HG03045 (cell line): Measurements from ENCODE around the gene HOXD4.

ENCODE experiments used
- ATAC-seq: cut with Tn5 transposase; IDR thresholded peaks from one replicate; pipeline ENCODE4 v1.9.1; 2021; ENCODE audit warnings: mild to moderate bottlenecking, moderate library complexity; ENCODE audit not compliant: unreplicated experiment

Gene HOXD4

GRCh38 chr2:176114120-176114929, 37.0 kb upstream of the HOXD4 start:
- no peak for ATAC-seq

- no peak for ATAC-seq
Observed at GRCh38 chr2:176114930-176115625, 36.3 kb upstream of the HOXD4 start.

GRCh38 chr2:176115883-176116813, 35.2 kb upstream of the HOXD4 start, which contains the start of gene HOXD10:
HOXD10 (plus strand) TSS chr2:176116778; CDS start chr2:176116834, 56 bp downstream.
- no peak for ATAC-seq

DNA sequence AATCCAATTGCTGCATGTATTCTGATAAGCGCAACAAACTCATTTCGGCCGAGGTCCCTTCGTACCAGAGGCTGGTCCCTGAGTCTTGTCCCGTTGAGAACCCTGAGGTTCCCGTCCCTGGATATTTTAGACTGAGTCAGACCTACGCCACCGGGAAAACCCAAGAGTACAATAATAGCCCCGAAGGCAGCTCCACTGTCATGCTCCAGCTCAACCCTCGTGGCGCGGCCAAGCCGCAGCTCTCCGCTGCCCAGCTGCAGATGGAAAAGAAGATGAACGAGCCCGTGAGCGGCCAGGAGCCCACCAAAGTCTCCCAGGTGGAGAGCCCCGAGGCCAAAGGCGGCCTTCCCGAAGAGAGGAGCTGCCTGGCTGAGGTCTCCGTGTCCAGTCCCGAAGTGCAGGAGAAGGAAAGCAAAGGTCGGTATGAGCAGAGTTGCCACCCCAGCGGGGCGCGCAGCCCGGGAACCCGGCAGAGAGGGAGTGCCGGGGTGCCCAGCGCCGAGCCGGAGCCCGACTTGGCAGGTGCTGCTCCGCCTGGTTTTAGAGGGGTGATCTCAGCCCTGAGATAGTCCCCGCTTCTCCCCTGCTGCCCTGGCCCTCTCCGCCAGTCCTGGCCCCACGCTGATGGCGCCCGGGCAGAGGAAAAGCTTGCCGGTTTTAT, 34.1 kb upstream of the HOXD4 start:
- ATAC-seq = no peak

- no peak for ATAC-seq
Observed at GRCh38 chr2:176117823-176118371, 33.5 kb upstream of the HOXD4 start.

GRCh38 chr2:176118601-176119339, 32.6 kb upstream of the HOXD4 start:
- no peak for ATAC-seq

DNA sequence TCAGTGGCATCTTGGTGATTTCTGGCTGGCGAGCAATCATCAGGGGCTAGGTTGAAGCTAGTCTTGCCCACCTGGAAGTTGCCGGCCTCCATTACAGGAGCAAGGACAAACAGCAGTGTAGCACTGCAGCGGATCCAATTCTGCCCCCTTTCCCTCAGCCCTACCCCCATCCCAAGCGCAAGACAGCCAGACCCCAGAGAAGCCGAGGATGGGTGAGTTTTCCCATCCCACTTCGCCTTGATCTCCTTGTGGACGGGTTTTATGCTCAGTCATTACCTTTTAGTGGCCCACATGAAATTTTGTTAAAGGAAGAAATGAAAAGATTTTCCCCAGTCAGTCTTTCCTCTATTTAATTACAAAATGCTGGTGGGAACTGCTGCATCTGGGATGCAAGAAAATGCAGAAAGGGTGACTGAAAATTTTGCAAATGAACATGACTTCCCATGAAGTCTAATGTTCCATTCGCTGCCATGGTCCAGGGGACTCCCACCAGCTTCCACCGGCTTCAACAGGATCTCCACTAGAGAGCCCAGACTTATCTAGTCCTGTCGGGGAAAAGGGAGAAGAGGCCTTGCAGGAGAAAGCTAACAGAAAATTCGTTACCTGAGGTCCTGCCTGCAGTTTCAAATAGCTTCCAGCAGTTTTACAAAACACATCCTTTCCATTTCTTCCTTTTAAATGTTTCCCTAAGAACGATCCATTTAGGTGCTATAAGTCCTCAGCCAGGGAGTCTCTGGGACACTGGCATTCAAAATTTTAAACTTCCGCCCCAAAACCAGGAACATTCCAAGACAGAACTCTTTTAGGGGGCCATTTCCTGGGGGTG, 30.8 kb upstream of the HOXD4 start:
- ATAC-seq = no peak

DNA sequence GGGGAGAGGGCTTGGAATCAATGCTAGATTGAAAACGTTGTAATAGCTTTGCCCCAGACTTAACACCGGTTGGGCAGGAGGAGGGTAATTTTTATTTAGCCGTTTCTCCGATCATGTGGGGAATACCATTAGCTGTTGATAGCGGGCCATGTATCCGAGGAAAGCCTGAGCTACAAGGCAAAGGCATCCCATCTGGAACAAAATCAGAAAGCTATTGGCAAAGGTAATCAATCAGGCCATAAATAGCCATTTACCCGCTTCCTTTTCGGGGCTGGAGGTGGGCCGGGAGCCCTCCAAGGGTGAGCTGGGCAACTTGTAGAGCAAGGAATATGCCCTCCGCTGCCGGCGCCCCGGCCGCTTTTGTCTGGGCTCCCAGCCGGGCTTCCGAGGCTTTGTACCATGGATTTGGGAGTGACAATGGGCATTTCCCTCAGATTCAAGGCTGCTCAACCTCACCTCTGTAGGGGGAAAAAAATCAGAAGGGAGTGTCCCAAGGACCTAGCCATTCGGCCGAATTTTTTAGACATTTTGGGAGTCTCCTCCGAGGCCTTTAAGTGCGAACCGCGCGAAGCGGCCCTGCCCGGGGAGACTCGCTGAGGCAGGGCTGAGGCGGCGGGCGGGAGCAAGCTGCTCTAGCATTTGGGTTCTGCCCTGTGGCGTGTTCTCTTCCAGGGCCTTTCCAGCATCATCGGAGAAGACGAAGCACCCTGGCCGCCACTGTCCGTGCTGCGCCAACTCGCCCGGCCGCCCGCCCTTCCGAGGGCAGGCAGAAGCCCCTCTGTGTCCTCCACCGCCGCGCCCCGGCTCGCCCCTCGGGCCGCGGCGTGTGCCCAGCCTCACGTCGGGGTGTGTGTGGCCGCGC, 29.9 kb upstream of the HOXD4 start:
- ATAC-seq = no peak

GRCh38 chr2:176122052-176122682, 29.2 kb upstream of the HOXD4 start:
- ATAC-seq = no peak

- ATAC-seq = no peak
Observed at GRCh38 chr2:176122683-176123410, 28.5 kb upstream of the HOXD4 start, which contains the start of gene HOXD9. HOXD9 (plus strand) TSS chr2:176122719; CDS start chr2:176122769, 50 bp downstream.

- no peak for ATAC-seq
Observed at GRCh38 chr2:176123411-176124109, 27.8 kb upstream of the HOXD4 start.

- no peak for ATAC-seq
Observed at GRCh38 chr2:176124110-176124946, 27.0 kb upstream of the HOXD4 start.

DNA sequence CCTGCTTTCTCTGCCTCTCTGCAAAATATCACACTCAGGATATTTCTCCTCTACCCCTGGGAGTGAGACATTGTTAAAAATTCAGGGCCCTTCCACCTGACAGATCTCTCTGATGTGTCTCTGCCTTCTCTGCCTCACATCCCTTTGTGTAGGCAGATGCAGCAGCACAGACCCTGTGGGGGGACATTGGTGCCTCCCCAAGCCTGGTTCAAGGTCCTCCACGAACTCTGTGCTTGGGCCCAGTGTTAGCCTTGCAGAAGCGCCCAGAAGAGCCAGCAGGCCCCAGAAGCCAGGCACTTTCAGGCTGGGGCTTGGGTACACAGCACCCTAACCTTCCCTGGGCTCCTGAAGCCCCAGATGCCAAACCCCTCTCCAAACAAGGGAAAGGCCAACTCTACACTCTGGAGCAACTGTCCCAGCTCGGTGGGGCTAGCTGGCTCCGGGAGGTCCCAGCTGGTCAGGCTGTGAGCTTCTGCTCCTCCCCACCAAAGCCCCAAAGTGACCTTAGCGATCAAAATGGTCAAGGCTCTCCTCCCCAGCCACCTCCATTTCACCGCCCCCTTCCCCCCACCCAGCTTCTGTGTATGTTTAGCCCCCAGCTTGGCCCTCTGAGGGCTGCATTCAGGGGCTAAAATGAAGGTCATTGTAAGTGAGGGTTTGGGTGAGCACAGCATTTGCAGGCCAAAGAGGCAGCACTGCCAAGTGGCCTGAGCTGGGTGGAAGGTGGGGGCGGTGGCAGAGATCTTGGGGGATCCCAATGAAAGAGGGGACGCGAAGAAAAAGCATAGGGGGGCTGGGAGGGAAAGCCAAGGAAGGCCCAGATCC, 26.2 kb upstream of the HOXD4 start:
- no peak for ATAC-seq

GRCh38 chr2:176125772-176126054, 25.6 kb upstream of the HOXD4 start:
- ATAC-seq = no peak
